SK-N-SH treated with all-trans-retinoic acid at 6 μM for 48 hours (cell line): ENCODE results near the gene NCOA4.

ENCODE experiments used
- ATAC-seq: fragments of 200-7000 bp; cut with Tn5 transposase; 3 replicates; pipeline ENCODE4 v1.9.1; 2020; ENCODE audit warnings: mild to moderate bottlenecking, moderate library complexity
- ARNTL ChIP-seq: fragments of 450-650 bp; formaldehyde crosslinking; IDR thresholded peaks from 2 replicates; pipeline ENCODE4 v1.5.0; 2020; ENCODE audit warnings: low read depth, mild to moderate bottlenecking, moderate library complexity, borderline replicate concordance
- BACH2 ChIP-seq: fragments of 250-450 bp; sonication (Bioruptor Pico); IDR thresholded peaks from 2 replicates; pipeline ENCODE4 v1.9.0; 2021; ENCODE audit warnings: mild to moderate bottlenecking, borderline replicate concordance
- CREB5 ChIP-seq: fragments of 250-450 bp; sonication (Bioruptor Pico); IDR thresholded peaks from 2 replicates; pipeline ENCODE4 v1.5.1; 2020; ENCODE audit warnings: low read depth, mild to moderate bottlenecking, moderate library complexity
- CSDC2 ChIP-seq: fragments of 250-450 bp; sonication (Bioruptor Pico); IDR thresholded peaks from 2 replicates; pipeline ENCODE4 v1.5.0; 2020; ENCODE audit warnings: mild to moderate bottlenecking, moderate library complexity
- CSRNP3 ChIP-seq: fragments of 250-450 bp; sonication (Bioruptor Pico); IDR thresholded peaks from 2 replicates; pipeline ENCODE4 v1.5.1; 2021; ENCODE audit warnings: mild to moderate bottlenecking, moderate library complexity
- GLIS3 ChIP-seq: fragments of 250-450 bp; sonication (Bioruptor Pico); IDR thresholded peaks from 2 replicates; pipeline ENCODE4 v1.5.0; 2020; ENCODE audit warnings: mild to moderate bottlenecking, moderate library complexity
- ISL1 ChIP-seq: fragments of 250-450 bp; sonication (Bioruptor Pico); IDR thresholded peaks from 2 replicates; pipeline ENCODE4 v2.1.2; 2022; ENCODE audit warnings: mild to moderate bottlenecking, moderate library complexity
- OSR1 ChIP-seq: fragments of 250-450 bp; sonication (Bioruptor Pico); IDR thresholded peaks from 2 replicates; pipeline ENCODE4 v1.8.0; 2022; ENCODE audit warnings: moderate library complexity, mild to moderate bottlenecking, inconsistent platforms
- PPARA ChIP-seq: fragments of 250-450 bp; sonication (Bioruptor Pico); IDR thresholded peaks from 2 replicates; pipeline ENCODE4 v1.5.0; 2020; ENCODE audit warnings: mild to moderate bottlenecking, borderline replicate concordance
- RARB ChIP-seq: fragments of 250-450 bp; sonication (Bioruptor Pico); IDR thresholded peaks from 2 replicates; pipeline ENCODE4 v1.8.0; 2021; ENCODE audit warnings: mild to moderate bottlenecking, moderate library complexity
- TCF4 ChIP-seq: fragments of 250-450 bp; sonication (Bioruptor Pico); IDR thresholded peaks from 2 replicates; pipeline ENCODE4 v1.8.0; 2021; ENCODE audit warnings: mild to moderate bottlenecking, moderate library complexity, borderline replicate concordance
- TOX ChIP-seq: fragments of 250-450 bp; sonication (Bioruptor Pico); IDR thresholded peaks from 2 replicates; pipeline ENCODE4 v1.8.0; 2021; ENCODE audit warnings: mild to moderate bottlenecking, moderate library complexity, borderline replicate concordance
- TSHZ2 ChIP-seq: fragments of 250-450 bp; sonication (Bioruptor Pico); IDR thresholded peaks from 2 replicates; pipeline ENCODE4 v1.5.0; 2020; ENCODE audit warnings: mild to moderate bottlenecking, moderate library complexity
- ZC3H10 ChIP-seq: fragments of 250-450 bp; sonication (Bioruptor Pico); IDR thresholded peaks from 2 replicates; pipeline ENCODE4 v1.5.1; 2021; ENCODE audit warnings: mild to moderate bottlenecking, moderate library complexity
- ZFP3 ChIP-seq: fragments of 250-450 bp; sonication (Bioruptor Pico); IDR thresholded peaks from 2 replicates; pipeline ENCODE4 v1.5.0; 2020; ENCODE audit warnings: mild to moderate bottlenecking, moderate library complexity
- ZFP30 ChIP-seq: fragments of 450-650 bp; formaldehyde crosslinking; IDR thresholded peaks from 2 replicates; pipeline ENCODE4 v1.5.0; 2022; ENCODE audit warnings: mild to moderate bottlenecking, moderate library complexity
- ZNF565 ChIP-seq: fragments of 450-650 bp; formaldehyde crosslinking; conservative IDR thresholded peaks from 2 replicates; pipeline ENCODE4 v1.5.0; 2020; ENCODE audit warnings: low read depth, mild to moderate bottlenecking, moderate library complexity
- ZNF70 ChIP-seq: fragments of 450-650 bp; formaldehyde crosslinking; IDR thresholded peaks from 2 replicates; pipeline ENCODE4 v1.5.0; 2020; ENCODE audit warnings: mild to moderate bottlenecking, moderate library complexity
- ZNF8 ChIP-seq: fragments of 450-650 bp; formaldehyde crosslinking; IDR thresholded peaks from 2 replicates; pipeline ENCODE4 v1.5.0; 2020; ENCODE audit warnings: mild to moderate bottlenecking, moderate library complexity
- TF ChIP-seq, protein P1 (sequence below): fragments of 250-450 bp; sonication (Bioruptor Pico); IDR thresholded peaks from 2 replicates; pipeline ENCODE4 v1.8.0; 2021; ENCODE audit warnings: low read depth, mild to moderate bottlenecking, moderate library complexity, borderline replicate concordance

The NCOA4 gene

GRCh38 chr10:46028584-46029460 is 1.6 kb downstream of the NCOA4 start (continued):
- TF ChIP-seq TSHZ2 (no peak), TCF4 (CRISPR knock-in tag) (no peak), ARNTL (CRISPR knock-in tag) (no peak), ISL1 (CRISPR knock-in tag) (no peak), ZNF8 (no peak), ZNF565 (CRISPR knock-in tag) (no peak)
- TF ChIP-seq, all 23 proteins: peak for 0

DNA sequence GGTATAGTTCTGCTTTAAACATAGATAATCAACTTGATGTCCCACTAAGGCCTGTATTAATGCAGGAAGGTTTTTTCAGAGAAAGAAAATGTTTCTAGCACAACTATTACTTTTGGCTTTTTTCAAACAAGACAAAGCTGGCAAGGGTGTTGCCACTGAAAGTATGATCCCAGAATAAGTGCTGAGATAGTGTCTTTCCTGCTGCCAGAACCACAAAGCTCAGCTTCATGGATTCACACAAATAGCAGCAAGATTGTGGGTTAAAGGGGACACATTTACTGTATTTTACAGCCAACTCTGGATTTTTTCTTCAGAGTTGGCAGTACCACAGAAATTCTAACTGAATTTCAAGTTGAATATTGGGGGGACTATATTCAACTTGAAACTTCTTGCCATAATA is 4.3 kb downstream of the NCOA4 start:
- TF ChIP-seq ZFP30 = no peak
- TF ChIP-seq ZFP3 (CRISPR knock-in tag) = no peak
- TF ChIP-seq CSDC2 (CRISPR knock-in tag) = no peak
- no peak for TF ChIP-seq CSRNP3 (CRISPR knock-in tag)
- TF ChIP-seq ZNF565 (CRISPR knock-in tag) = no peak
- TF ChIP-seq, protein P1, sequence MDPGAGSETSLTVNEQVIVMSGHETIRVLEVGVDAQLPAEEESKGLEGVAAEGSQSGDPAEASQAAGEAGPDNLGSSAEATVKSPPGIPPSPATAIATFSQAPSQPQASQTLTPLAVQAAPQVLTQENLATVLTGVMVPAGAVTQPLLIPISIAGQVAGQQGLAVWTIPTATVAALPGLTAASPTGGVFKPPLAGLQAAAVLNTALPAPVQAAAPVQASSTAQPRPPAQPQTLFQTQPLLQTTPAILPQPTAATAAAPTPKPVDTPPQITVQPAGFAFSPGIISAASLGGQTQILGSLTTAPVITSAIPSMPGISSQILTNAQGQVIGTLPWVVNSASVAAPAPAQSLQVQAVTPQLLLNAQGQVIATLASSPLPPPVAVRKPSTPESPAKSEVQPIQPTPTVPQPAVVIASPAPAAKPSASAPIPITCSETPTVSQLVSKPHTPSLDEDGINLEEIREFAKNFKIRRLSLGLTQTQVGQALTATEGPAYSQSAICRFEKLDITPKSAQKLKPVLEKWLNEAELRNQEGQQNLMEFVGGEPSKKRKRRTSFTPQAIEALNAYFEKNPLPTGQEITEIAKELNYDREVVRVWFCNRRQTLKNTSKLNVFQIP (CRISPR knock-in tag) = no peak
- TF ChIP-seq GLIS3 (CRISPR knock-in tag) = no peak
- TF ChIP-seq ZNF70 = no peak
- no peak for TF ChIP-seq ARNTL (CRISPR knock-in tag)
- TF ChIP-seq OSR1 = no peak
- no peak for TF ChIP-seq ISL1 (CRISPR knock-in tag)
- TF ChIP-seq RARB (CRISPR knock-in tag) = no peak
- TF ChIP-seq ZC3H10 (CRISPR knock-in tag) = no peak
- no peak for TF ChIP-seq TOX
- TF ChIP-seq CREB5 (CRISPR knock-in tag) = no peak
- no peak for TF ChIP-seq PPARA (CRISPR knock-in tag)
- TF ChIP-seq, all 23 proteins: peak for 0
- ATAC-seq = no peak

DNA sequence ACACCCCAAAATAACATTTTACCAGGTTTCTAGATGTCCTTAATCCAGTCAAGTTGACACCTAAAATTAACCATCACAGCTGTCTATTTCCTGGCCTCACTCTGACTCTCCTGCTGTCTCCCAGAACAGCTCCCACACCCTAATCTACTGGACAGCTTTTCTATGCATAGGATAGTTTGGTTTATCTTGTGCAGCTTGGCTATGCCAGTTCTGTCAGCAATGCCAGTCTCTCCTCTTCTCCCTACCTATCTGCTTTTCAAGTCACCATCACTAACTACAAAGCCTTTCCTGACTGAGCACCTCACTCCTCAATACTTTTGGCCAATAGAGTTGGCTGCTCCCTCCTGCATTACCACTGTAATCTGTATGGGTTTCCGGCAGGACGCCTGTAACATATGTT is 5.0 kb downstream of the NCOA4 start:
- ATAC-seq = no peak
- TF ChIP-seq BACH2 (no peak), ZC3H10 (CRISPR knock-in tag) (no peak), ARNTL (CRISPR knock-in tag) (no peak), CREB5 (CRISPR knock-in tag) (no peak), ZNF8 (no peak), TCF4 (CRISPR knock-in tag) (no peak), TOX (no peak), PPARA (CRISPR knock-in tag) (no peak)
